ENCODE measurements around the gene SAPCD1.

GRCh38 chr6:31778193-31778592 lies 15.7 kb downstream of the SAPCD1 start:
- TF ChIP-seq YY1 (IDR thresholded peaks at IDR 0.05; ENCODE audit: insufficient read depth, insufficient read length) (no peak), SUZ12 (IDR thresholded peaks at IDR 0.05; ENCODE audit: extremely low read depth, insufficient read depth, insufficient read length) (no peak), ZNF274 (IDR thresholded peaks at IDR 0.05; ENCODE audit: low read depth, low read length) (no peak)

Data from NT2/D1 (cell line).